HEK293 (cell line): ENCODE measurements around the gene PPP1R1B.

Experiments used
- CTCF ChIA-PET: fragments of 350-600 bp; formaldehyde crosslinking; extraction: SDS; loops from one replicate; lab custom pipeline; 2021; ENCODE audit warnings: antibody characterized with exemption; lab: Yijun Ruan, JAX
- POLR2A ChIA-PET: fragments of 300-600 bp; formaldehyde crosslinking; extraction: SDS; loops from one replicate; lab custom pipeline; 2020; ENCODE audit warnings: antibody characterized with exemption, inconsistent platforms; lab: Yijun Ruan, JAX
- H3K27ac ChIP-seq: fragments of 200-500 bp; sonication (Bioruptor generic); 2 replicates; pipeline ENCODE4 v1.5.1; 2014; ENCODE audit warnings: low read depth, low read length, control low read depth, inconsistent platforms; ENCODE audit errors: extremely low read depth
- H3K36me3 ChIP-seq, 2 experiments: fragments of 200-500 bp in 1 of 2; sonication (Bioruptor generic) in 1 of 2; 1 replicate in 1 of 2; 2 replicates in 1 of 2; pipeline ENCODE4 v1.5.1; 2014 to 2017; ENCODE audit warnings: inconsistent platforms in 2 of 2, low read length in 2 of 2; ENCODE audit not compliant: control insufficient read depth in 2 of 2, insufficient read depth in 1 of 2
- H3K4me1 ChIP-seq: fragments of 200-500 bp; sonication (Bioruptor generic); 2 replicates; pipeline ENCODE4 v1.5.1; 2014; ENCODE audit warnings: mild to moderate bottlenecking, low read length, inconsistent platforms; ENCODE audit not compliant: control insufficient read depth, insufficient read depth
- H3K4me3 ChIP-seq: 2 replicates; pipeline ENCODE4 v1.5.1; 2011; ENCODE audit warnings: low read depth, mild to moderate bottlenecking, control low read depth, low read length, moderate library complexity
- H3K9me3 ChIP-seq: fragments of 200-500 bp; sonication (Bioruptor generic); 2 replicates; pipeline ENCODE4 v1.5.1; 2014; ENCODE audit warnings: low read depth, low read length, inconsistent platforms; ENCODE audit not compliant: control insufficient read depth, insufficient read depth
- EGR2 ChIP-seq: fragments of 450-650 bp; formaldehyde crosslinking; IDR thresholded peaks from 2 replicates; pipeline ENCODE4 v1.5.1; 2016; ENCODE audit warnings: low read depth, missing biosample characterization, missing genetic modification characterization
- GLIS2 ChIP-seq: fragments of 450-650 bp; formaldehyde crosslinking; IDR thresholded peaks from 2 replicates; pipeline ENCODE4 v1.5.1; 2016; ENCODE audit warnings: missing biosample characterization, missing genetic modification characterization
- IKZF3 ChIP-seq: fragments of 450-650 bp; IDR thresholded peaks from 2 replicates; pipeline ENCODE4 v1.5.0; 2018; ENCODE audit warnings: missing biosample characterization, mild to moderate bottlenecking, missing genetic modification characterization, moderate library complexity
- KLF17 ChIP-seq: fragments of 450-650 bp; formaldehyde crosslinking; IDR thresholded peaks from 2 replicates; pipeline ENCODE4 v1.5.1; 2016; ENCODE audit warnings: missing biosample characterization, missing genetic modification characterization
- PRDM10 ChIP-seq: fragments of 450-650 bp; formaldehyde crosslinking; IDR thresholded peaks from 2 replicates; pipeline ENCODE4 v1.5.1; 2016; ENCODE audit warnings: missing biosample characterization, missing genetic modification characterization
- SP7 ChIP-seq: fragments of 450-650 bp; formaldehyde crosslinking; IDR thresholded peaks from 2 replicates; pipeline ENCODE4 v1.5.1; 2016; ENCODE audit warnings: missing biosample characterization, missing genetic modification characterization
- ZBTB1 ChIP-seq: fragments of 450-650 bp; formaldehyde crosslinking; IDR thresholded peaks from 2 replicates; pipeline ENCODE4 v1.5.1; 2016; ENCODE audit warnings: missing biosample characterization, missing genetic modification characterization
- ZBTB44 ChIP-seq: fragments of 450-650 bp; IDR thresholded peaks from 2 replicates; pipeline ENCODE4 v1.5.1; 2018; ENCODE audit warnings: missing biosample characterization, mild to moderate bottlenecking, missing genetic modification characterization
- ZBTB7A ChIP-seq: fragments of 450-650 bp; formaldehyde crosslinking; IDR thresholded peaks from 2 replicates; pipeline ENCODE4 v1.5.1; 2016; ENCODE audit warnings: low read depth, missing biosample characterization, missing genetic modification characterization
- ZBTB8A ChIP-seq: fragments of 450-650 bp; formaldehyde crosslinking; IDR thresholded peaks from 2 replicates; pipeline ENCODE4 v1.5.1; 2016; ENCODE audit warnings: missing biosample characterization, missing genetic modification characterization
- ZNF114 ChIP-seq: fragments of 450-650 bp; formaldehyde crosslinking; IDR thresholded peaks from 2 replicates; pipeline ENCODE4 v1.5.0; 2017; ENCODE audit warnings: missing biosample characterization, missing genetic modification characterization
- ZNF121 ChIP-seq: fragments of 450-650 bp; formaldehyde crosslinking; IDR thresholded peaks from 2 replicates; pipeline ENCODE4 v1.5.1; 2016; ENCODE audit warnings: missing biosample characterization, missing genetic modification characterization
- ZNF169 ChIP-seq: fragments of 450-650 bp; formaldehyde crosslinking; IDR thresholded peaks from 2 replicates; pipeline ENCODE4 v1.5.1; 2016; ENCODE audit warnings: missing biosample characterization, missing genetic modification characterization
- ZNF341 ChIP-seq: fragments of 450-650 bp; formaldehyde crosslinking; IDR thresholded peaks from 2 replicates; pipeline ENCODE4; 2016; ENCODE audit warnings: low read depth, missing biosample characterization, missing genetic modification characterization
- ZNF580 ChIP-seq: fragments of 450-650 bp; formaldehyde crosslinking; IDR thresholded peaks from 2 replicates; pipeline ENCODE4 v1.5.1; 2016; ENCODE audit warnings: missing biosample characterization, missing genetic modification characterization
- ZNF600 ChIP-seq: fragments of 450-650 bp; formaldehyde crosslinking; IDR thresholded peaks from 2 replicates; pipeline ENCODE4 v1.5.1; 2016; ENCODE audit warnings: missing biosample characterization, missing genetic modification characterization
- ZNF610 ChIP-seq: fragments of 450-650 bp; formaldehyde crosslinking; IDR thresholded peaks from 2 replicates; pipeline ENCODE4 v1.5.1; 2016; ENCODE audit warnings: missing biosample characterization, missing genetic modification characterization, borderline replicate concordance
- ZNF629 ChIP-seq: fragments of 450-650 bp; formaldehyde crosslinking; IDR thresholded peaks from 2 replicates; pipeline ENCODE4 v1.5.1; 2017; ENCODE audit warnings: missing biosample characterization, missing genetic modification characterization
- ZNF639 ChIP-seq: fragments of 450-650 bp; formaldehyde crosslinking; IDR thresholded peaks from 2 replicates; pipeline ENCODE4 v1.5.1; 2016; ENCODE audit warnings: missing biosample characterization, missing genetic modification characterization
- ZNF645 ChIP-seq: fragments of 450-650 bp; formaldehyde crosslinking; IDR thresholded peaks from 2 replicates; pipeline ENCODE4; 2016; ENCODE audit warnings: missing biosample characterization, missing genetic modification characterization
- ZNF664 ChIP-seq: fragments of 450-650 bp; formaldehyde crosslinking; IDR thresholded peaks from 2 replicates; pipeline ENCODE4 v1.5.1; 2016; ENCODE audit warnings: missing biosample characterization, missing genetic modification characterization
- ZNF76 ChIP-seq: fragments of 450-650 bp; formaldehyde crosslinking; IDR thresholded peaks from 2 replicates; pipeline ENCODE4; 2016; ENCODE audit warnings: low read depth, missing biosample characterization, missing genetic modification characterization, borderline replicate concordance
- ZXDB ChIP-seq: fragments of 450-650 bp; formaldehyde crosslinking; IDR thresholded peaks from 2 replicates; pipeline ENCODE4 v1.5.1; 2016; ENCODE audit warnings: missing biosample characterization, missing genetic modification characterization

PPP1R1B gene

GRCh38 chr17:39675390-39676082 lies 48.8 kb downstream of the PPP1R1B start:
- Histone ChIP-seq H3K4me1 (peaks cover 17% of the 10 kb centered on the region), H3K36me3 (peaks cover 0 to 3% of the 10 kb centered on the region in 2 experiments; a peak in 2 of 3 replicates), H3K4me3 (no peak overlapping the region), H3K9me3 (no peaks in the 10 kb centered on the region), H3K27ac (peak overlapping the region; percentile 48)
- ChIA-PET POLR2A (interaction anchor here (1.2 to 1.5 kb wide), 7 partner anchors 9 to 38 kb away, joined by 3 to 8 read pairs (median 4); partner anchors contain the start of genes ERBB2 and PGAP3), CTCF (interaction anchor here (0.6 to 2.1 kb wide), 8 partner anchors 18 to 225 kb away, joined by 3 to 16 read pairs (median 6); no protein-coding TSS in a partner anchor)
- TF ChIP-seq KLF17 = peak; percentile 41; the same call in 1 of the 2 replicates
- TF ChIP-seq ZNF341 (tag by site-specific recombination) = peak; percentile 86
- no peak for TF ChIP-seq EGR2 (tag by site-specific recombination)
- no peak for TF ChIP-seq ZNF610
- no peak for TF ChIP-seq ZNF645 (tag by site-specific recombination)
- TF ChIP-seq ZBTB44 (tag by site-specific recombination) = no peak
- TF ChIP-seq ZNF600 (tag by site-specific recombination) = 0 out of 2 replicates have a peak, but pooled peaks have one; percentile 31
- TF ChIP-seq ZNF169 (tag by site-specific recombination) = no peak
- TF ChIP-seq ZNF121 (tag by site-specific recombination) = peak; percentile 68; the same call in 1 of the 2 replicates

GRCh38 chr17:39676198-39676819 lies 49.6 kb downstream of the PPP1R1B start:
- no peak overlapping the region for H3K4me3 ChIP-seq
- ChIA-PET POLR2A (interaction anchor here (1.2 to 1.5 kb wide), 5 partner anchors 10 to 38 kb away, joined by 3 to 8 read pairs (median 4); partner anchors contain the start of genes ERBB2 and PGAP3), CTCF (interaction anchor here (0.6 to 2.1 kb wide), 8 partner anchors 19 to 444 kb away, joined by 3 to 16 read pairs (median 4); no protein-coding TSS in a partner anchor)
- H3K9me3 ChIP-seq = no peaks in the 10 kb centered on the region
- peak overlapping the region; percentile 48 for H3K27ac ChIP-seq
- peaks cover 0 to 3% of the 10 kb centered on the region in 2 experiments; a peak in 2 of 3 replicates for H3K36me3 ChIP-seq
- peaks cover 17% of the 10 kb centered on the region for H3K4me1 ChIP-seq
- no peak for TF ChIP-seq ZNF121 (tag by site-specific recombination)
- TF ChIP-seq GLIS2 (tag by site-specific recombination) = peak; percentile 52; the same call in 1 of the 2 replicates
- peak; percentile 64 for TF ChIP-seq IKZF3 (tag by site-specific recombination)
- TF ChIP-seq PRDM10 (tag by site-specific recombination) = peak; percentile 93
- 0 out of 2 replicates have a peak, but pooled peaks have one; percentile 8 for TF ChIP-seq ZNF629
- peak; percentile 36; the same call in 1 of the 2 replicates for TF ChIP-seq ZBTB8A
- TF ChIP-seq ZNF114 (tag by site-specific recombination) = no peak
- TF ChIP-seq ZBTB1 = no peak
- TF ChIP-seq SP7 (tag by site-specific recombination) = 0 out of 2 replicates have a peak, but pooled peaks have one; percentile 46
- TF ChIP-seq ZNF76 = no peak
- 0 out of 2 replicates have a peak, but pooled peaks have one; percentile 46 for TF ChIP-seq ZNF580 (tag by site-specific recombination)
- peak; percentile 68; the same call in 1 of the 2 replicates for TF ChIP-seq ZNF639
- no peak for TF ChIP-seq ZBTB7A (tag by site-specific recombination)
- TF ChIP-seq ZNF600 (tag by site-specific recombination) = peak; percentile 69; the same call in 1 of the 2 replicates
- TF ChIP-seq ZNF664 (tag by site-specific recombination) = peak; percentile 50; the same call in 1 of the 2 replicates
- TF ChIP-seq ZXDB (tag by site-specific recombination) = no peak
